NCI-H446 treated with DMSO at 0.1 percent for 48 hours (cell line): ENCODE measurements around the gene MAP9.
"Not testable (repeated sequence)": the region's sequence is repeated elsewhere in the genome, so short reads cannot be mapped to it uniquely, and the experiment has no call there.

Source experiments
- DNase-seq: peaks from one replicate; lab custom pipeline; 2025; lab: John Stamatoyannopoulos, UW

The MAP9 gene

DNA sequence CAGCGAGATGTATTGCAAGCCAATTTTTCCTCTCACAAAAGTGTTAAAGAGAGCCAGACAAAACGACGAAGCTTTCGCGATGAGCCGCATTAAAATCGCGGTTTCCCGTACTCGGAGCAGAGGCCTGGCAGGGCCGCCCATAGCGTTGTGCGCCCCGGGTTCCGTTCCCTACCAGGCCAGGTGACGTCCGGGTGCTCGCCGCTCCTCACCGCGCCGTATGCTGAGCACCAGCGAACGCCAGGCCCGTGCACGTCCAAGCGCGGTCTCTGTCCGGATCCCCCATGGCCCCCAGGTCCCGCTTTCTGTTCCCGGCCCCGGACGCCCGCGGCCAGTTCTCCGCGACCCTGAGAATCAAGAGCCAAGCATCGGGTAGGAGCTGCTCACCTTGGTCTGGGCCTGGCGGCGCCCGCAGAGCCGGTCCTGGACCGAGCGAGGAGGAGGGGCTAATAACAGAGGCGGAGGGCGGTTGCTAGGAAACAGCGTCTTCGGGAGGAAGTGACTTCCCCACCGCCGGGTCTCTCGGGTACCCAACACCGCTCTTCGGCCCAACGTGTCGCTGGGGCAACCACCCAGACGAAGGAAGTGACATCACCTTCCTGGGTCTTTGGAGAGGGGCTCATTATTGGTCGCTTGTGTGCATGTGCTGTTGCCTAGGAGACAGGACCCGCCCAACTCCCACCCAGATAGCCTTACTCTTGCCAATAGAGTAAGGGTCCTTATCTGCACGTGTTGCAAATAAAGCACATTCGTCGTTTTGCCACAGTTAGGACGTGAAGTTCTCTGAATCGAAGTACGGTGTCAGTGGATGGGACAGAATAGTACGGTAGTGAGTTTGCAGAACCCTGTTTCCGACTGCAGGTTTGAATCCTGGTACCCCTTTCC is at the start of gene MAP9:
MAP9 (minus strand) TSS at position 579 of the 882 bp plus-strand sequence. CDS start 1,115 bp downstream, outside the sequence.
- peak; percentile 91 for DNase-seq

DNA sequence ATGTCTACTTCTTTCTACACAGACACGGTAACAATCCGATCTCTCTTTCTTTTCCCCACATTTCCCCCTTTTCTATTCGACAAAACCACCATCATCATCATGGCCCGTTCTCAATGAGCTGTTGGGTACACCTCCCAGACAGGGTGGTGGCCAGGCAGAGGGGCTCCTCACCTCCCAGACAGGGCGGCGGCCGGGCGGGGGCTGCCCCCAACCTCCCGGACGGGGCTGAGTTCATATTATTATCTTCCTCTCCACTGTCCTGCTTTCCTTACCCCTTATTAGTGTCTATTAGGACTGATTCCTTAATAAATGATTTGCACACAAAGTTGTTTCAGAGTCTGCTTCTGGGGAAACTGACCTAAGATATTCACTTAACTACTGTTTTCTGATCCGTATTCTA is 48.0 kb upstream of the MAP9 start:
- not testable (repeated sequence) for DNase-seq

DNA sequence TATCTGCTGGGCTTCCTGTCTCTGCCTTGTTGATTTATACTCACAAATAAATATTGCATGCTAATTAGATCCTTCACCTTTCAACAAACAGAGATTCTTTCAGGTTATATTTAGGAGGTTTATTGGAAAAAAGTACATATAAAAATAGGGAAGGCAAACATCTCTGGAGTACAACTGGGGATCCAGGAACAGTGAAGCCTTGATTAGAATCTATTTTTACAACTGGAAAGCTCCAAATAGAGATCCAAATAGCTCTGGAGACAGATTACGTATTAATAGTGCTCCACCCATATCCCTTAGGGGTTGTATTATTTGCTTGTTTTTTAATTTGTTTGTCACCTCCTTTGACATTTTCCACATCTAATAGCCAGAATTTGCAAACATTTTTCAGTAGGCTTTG is 46.9 kb upstream of the MAP9 start:
- DNase-seq = no peak

DNA sequence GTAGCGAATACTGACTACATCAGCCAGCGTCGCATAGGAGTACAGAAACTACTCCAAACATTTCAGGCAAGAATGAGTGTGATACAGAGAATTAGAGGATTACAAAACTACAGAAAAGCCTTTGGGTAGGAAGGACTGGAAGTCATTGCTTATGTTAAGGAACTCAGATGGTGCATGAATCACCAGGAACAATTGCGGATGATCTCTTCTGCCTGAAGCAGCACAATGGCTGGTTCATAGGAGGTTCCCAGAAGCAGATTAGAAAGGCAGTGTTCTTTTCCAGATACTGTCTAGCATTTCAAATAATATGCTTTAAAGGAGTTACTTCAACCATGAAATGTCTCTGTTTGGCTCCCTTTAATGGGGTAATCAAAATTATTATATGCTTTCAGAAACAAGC is 42.5 kb upstream of the MAP9 start:
- DNase-seq = no peak

DNA sequence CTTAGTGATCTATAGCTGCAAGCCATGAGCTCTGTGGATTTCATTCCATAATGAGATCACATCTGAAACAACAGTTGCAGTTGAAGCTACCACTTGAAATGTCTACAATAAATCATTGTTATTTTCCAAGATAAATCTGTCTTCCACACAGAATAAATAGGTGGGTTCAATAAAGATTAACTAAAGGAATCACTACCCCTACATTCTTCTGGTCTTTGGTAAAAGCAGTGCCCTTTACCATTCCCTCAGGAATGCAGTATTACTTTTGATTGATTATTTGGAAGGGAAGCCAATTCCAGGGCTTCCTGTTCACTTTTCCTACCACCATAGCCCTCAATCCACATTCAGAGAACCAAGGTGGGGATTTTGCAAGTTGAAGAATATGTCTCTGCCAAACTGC is 38.9 kb upstream of the MAP9 start:
- DNase-seq = no peak

DNA sequence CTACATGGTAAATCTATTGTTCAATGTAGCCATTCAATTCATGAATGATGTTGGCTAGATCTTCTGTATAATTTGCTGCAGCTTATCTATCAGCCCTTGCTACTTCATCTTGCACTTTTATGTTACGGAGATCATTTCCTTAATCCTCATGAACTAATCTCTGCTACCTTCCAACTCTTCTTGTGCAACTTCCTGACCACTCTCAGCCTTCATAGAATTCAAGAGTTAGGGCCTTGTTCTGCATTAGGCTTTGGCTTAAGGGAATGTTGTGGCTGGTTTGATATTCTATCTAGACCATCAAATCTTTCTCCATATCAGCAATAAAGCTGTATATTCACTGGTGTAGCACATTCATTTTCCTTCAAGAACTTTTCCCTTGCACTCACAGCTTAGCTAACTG is 36.7 kb upstream of the MAP9 start:
- DNase-seq = no peak

DNA sequence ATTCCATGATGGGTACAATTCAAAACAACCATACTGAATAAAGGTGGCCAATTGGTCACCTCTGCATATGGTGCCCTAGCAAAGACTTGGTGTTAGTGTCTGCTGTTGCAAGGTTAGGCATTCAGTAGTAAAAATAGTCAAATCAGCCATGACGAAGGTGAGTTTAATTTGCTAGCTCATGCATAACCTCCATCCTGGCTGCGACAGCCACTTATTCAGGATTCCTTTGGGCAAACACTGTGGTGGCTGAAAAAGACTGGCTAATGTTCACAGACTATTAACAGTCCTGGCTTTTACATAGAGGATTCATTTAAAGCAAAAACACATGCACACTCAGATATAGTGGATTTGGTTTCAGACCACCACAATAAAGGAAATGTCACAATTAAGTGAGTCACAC is 34.8 kb upstream of the MAP9 start:
- DNase-seq = no peak

DNA sequence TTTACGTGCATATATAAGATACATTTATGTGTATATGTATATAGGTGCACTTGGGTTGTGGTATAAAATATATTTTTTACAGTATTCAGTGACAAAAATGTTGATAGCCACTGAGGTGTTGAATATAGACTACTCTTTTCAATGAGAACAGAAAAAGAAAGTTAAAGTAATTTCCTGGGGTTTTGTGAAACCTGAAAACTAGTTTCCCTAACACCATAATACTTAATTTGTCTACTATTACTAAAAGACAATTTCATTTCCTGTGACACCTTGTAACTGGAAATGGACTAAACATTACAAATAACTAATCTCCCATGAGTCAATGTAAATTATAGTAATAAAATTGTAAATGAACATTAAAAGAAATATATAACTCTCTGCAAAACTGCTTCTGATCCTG is 32.0 kb upstream of the MAP9 start:
- DNase-seq = no peak

DNA sequence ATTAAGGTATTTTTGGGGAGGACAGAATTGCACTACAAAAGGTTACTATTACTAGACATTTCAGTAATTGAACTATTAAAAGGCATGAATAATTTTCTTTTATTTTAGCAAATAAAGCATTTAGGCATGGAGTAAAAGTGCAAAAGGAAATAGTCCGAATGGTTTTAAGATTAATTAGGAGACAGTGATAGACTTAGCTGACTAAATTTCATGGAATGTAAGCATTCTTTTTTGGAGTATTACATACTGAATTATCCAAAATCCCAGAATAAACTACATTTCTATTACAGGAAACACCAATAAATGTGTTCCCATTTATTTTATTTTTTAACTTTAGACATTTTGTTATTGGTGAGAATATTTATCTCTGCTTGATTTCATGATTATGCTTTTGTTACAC is 30.7 kb upstream of the MAP9 start:
- no peak for DNase-seq

DNA sequence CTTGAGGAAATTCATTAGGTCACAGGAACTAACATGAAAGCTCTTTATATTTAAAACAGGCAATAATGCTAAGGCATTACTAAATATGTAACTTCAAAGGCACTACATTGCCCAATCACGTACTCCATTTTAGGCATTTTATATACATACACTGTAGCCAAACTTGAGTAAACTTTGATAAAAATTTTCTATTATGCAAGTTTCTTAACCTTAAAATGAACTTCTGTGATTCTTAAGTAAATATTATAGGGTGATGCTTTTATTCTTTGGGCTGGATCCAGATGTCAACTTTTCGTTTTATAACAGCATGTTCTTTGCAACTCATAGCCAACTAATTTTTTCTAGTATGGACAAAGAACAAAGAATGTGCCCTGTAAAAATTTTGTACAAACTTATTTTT is 28.3 kb upstream of the MAP9 start:
- DNase-seq = no peak

DNA sequence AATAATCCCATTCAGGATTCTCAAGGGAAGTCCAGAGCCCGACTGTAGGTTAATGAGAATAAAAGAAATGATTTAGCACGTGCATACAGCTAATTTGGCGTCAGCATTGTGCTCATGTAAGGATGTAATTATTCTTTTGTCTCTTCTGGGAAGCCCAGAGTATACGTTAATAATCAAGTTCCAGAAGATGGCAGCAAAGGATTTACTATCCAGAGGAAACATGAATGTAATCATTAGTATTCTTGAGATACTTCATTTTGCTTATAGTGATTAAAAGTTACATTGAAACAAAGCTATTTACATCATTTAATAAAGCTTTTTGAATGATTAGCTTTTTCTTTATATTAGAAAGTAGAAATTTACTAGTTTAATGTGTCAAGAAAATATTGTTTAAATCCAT is 27.1 kb upstream of the MAP9 start:
- peak; percentile 67 for DNase-seq

DNA sequence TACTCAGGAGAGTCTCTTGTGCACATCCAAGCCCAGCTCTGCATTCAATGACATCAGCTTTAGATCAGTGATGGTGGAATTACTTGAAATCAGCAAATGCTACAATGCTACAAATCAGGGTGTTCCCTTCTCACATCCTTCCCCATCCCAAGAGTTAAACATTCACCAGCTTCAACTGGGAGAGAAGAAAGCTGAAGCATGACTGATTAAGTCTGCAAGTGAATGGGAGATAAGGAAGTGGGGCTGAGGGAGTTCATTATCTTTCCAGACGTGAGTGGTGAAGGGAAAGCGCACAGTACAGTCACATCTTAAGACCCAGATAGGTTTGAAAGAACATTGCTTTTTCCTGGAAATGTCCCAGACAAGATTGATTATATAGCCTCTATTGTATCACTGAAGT is 26.2 kb upstream of the MAP9 start:
- no peak for DNase-seq

DNA sequence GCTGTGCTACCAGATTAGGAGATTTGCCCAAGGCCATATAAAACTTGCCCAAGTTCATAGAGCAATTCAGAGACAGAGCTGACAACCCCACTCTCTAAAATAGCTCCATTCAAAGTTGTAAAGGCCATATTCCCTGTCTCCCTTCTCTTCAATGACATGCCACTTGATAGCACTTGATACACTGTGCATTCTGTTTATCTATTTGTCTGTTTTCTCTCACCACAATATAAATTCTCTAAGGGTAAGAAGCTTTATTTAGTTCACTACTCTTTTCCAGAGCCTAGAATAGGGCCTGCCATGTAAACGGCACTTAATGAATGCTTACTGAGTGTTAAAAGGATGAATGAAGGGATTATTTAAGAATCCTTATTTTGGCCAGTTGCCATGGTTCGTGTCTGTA is 24.1 kb upstream of the MAP9 start:
- DNase-seq = no peak

DNA sequence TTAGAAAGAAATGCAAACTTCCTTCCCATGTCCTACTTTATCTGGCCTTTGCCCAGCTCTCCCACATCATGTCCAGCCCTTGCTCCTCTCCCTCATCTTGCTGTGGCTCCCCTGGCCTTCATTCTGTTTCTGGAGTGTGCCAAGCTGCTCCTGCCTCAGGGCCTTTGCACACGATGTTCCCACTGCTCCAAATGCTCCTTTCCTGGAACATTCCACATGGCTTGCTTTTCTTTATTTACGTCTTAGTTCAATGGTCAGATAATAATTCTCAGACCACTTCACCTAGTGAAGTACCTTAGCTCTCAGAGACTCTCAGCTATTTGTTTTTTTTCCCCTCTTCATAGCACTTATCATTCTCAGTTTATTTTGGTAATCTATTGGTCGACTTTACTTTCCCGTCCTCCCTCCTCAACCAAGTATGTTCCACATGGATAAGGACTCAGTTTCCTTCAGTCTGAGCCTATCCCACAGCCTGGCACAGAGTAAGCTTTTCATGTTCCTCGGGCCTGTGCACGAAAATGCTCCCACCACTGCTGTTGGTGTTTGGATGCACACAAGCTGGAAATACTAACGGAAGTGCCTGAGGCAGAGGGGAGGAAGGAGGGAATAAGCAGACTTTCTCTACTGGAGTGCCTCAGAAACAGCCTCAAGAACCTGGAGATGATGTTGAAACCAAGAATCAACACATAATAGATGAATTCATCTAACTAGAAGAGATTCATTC is 23.4 kb upstream of the MAP9 start:
- DNase-seq = no peak

DNA sequence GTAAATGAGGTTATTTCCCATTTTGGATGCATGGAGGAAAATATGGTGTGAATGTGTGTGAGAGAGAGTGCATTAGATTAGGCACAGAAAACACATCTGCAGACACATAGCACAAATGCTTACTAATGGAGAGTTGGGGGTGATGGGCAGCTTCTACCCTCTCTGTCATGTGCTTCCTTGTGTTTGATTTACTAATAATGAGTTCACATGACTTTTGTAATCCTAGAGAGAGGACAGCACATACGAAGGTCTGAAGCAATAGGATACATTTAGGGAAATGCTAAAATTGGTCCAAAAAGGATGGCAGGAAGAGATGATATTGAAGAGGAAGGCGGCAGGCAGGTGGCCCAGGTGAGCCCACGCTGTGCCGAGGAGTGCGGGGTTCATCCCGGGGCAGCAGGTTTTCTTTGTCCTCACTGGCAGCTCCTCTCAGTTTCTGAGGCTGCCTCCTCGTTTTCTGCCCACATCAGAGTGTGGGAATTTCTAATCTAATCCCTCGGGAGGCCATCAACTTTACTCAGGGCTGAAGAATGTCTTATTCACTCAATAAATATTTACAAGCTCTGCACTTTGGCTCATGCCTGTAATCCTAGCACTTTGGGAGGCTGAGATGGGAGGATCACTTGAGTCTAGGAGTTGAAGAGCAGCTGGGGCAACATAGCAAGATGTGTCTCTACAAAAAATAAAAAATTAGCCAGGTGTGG is 15.9 kb upstream of the MAP9 start:
- DNase-seq = no peak

DNA sequence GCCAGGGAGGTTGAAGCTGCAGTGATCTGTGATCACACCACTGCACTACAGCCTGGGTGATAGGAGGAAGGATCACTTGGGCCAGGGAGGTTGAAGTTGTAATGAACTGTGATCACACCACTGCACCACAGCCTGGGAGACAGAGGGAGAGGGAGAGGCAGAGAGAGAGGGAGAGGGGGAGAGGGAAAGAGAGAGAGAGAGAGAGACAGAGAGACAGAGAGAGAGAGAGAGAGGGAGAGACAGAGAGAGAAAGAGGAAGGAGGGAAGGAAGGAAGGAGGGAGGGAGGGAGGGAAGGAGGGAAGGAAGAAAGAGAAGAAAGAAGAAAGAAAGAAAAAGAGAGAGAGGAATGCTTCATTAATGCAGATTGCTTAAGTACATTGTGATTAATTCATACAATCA is 15.2 kb upstream of the MAP9 start:
- DNase-seq = no peak

DNA sequence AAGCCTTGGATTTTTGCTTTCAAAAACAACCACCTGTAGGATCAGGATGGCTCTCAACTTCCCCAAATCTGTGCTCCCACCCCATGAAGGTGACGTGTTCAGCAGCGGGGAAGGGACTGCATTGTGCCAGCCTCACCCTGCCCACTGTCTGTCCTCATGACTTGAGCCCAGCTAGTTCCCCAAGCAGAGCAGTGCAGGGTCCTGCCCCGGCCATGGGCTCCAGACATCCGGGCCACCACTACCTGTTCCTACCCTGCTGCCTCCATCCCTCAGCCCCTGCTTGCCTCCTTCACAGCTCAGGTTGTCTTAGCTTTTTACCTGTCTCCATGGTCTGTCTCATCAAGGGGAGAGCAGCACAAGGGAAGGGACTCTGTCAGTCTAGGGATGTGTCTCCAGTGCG is 11.4 kb upstream of the MAP9 start:
- DNase-seq = no peak

DNA sequence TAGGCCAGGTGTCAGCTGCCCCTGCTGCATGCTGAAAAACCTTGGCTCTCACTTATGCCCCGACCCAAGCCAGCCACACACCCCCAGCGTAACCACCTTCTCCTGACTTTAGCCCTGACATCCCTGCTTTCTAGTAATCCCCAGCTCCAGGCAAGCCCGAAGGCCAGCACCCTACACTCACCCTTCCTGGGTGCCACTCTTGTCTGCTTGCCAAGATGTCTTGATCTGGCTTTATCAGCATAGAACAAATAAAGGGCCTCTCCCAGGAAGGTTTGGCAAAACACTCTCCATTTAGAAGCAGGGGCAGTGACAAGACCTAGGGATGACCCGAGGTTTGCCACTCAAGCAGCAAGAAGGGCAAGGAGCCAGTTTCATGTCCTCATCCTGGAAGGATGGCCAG is 6.8 kb upstream of the MAP9 start:
- DNase-seq = no peak

DNA sequence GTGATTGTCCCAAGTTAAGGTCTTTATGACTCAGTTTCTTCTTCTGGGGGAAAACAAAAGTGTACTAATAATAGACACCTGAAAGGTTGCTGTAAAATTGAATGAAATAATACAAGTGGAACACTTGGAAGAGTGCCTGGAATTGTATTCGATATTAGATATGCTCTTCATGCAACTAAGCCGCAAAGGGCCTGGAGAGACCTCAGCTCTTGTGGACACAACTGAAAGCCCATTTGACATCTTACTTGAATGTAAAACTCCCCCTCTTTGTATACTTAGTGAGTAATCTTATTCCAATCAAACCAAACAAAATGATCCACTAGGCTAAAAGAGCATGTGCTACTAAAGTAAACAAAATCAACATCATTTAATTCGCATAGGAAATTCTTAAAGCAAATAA is 511 bp upstream of the MAP9 start:
- DNase-seq = no peak

DNA sequence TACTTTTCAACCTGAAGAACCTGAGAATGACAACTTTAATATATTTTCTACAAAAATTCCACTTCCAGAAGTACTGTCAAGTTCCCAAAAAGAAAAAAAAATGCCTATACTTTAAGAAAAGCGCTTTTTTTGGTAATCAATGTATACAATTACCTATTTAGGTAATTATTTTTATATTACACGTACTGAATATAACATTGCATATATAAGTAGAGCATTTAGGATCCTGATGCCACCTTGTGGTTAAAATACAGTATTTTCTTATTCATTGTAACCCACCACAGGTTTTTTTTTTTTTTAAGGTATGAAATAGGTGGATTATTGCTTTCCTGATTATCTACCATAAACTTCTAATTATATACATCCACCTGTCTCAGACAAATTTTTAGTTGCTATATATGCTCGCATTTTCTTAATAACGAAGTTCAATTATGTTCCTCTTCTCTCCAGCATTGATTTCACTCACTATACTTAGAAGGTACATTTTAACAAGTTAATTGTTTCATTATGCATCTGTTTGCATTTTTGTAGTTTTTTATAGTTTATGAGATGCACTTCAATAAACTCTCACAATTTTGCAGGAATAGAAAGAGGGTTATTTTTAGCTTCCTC is 5.2 kb downstream of the MAP9 start:
- DNase-seq = peak; percentile 4

DNA sequence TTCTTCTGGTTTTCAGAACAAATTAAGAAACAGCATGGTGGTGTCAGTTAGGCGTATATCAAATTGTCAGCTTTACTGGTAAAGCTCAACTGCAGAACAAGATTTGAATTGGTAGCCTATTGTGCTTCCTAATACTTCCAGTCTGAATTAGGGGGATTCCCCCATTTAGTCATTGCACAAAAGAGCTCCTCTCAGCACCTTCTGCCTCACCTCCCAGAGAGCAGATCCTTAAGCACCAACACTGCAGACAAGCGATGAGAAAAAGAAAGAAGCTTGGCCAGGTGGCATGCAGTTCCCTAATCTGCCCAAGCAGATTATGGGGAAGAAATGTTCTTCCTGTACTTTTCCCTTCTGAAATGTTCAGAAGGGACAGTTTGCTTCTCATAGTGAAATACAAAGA is 9.2 kb downstream of the MAP9 start:
- DNase-seq = no peak

DNA sequence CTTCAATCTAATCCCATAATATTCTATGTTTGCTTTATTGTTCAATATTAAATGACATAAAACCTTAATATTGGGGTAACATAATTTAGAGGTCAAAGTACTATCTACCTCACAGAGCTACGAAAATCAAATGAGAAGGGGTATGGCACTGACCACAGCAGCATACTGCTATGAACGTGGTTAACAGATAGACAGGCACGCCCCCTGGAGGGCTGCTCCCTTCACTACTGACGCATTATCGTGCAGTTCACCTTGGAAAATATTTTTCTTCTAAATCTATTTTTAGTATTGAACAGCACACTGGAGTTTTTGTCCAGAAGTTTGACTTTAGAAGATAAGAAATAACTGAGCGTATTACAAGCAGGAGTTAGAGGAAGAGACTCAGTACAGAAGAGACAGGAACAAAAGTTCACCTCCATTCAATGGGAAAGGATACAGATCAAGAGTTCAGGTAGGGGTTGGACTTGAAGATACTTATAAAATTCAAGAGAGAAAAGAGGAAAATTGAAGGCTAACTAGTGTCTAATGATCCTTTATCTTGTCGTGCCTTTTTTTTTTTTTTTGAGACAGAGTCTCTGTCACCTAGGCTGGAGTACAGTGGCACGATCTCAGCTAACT is 22.7 kb downstream of the MAP9 start:
- no peak for DNase-seq
